Neural cell (in vitro differentiated cells): Measurements from ENCODE around the gene CTDSPL. TPM values are rescaled to one million over a fixed set of nuclear protein-coding genes. Genes with fewer than 3 reads are reported as not detected.

Source experiments
- H2AFZ ChIP-seq: fragments of 200-600, 300-800 bp; sonication (generic), shearing (Covaris generic); 2 replicates; pipeline ENCODE4 v1.6.0; 2014; ENCODE audit warnings: low read depth, mild to moderate bottlenecking, antibody characterized with exemption, low read length, moderate library complexity
- H3F3A ChIP-seq: fragments of 200-600 bp; shearing (Covaris generic); 2 replicates; pipeline ENCODE4 v1.6.1; 2016; ENCODE audit warnings: mild to moderate bottlenecking, moderate library complexity, mixed read lengths, antibody characterized with exemption, low read length; ENCODE audit not compliant: insufficient read depth, poor library complexity, severe bottlenecking
- H3K27ac ChIP-seq: fragments of 200-600, 300-800 bp; sonication (generic), shearing (Covaris generic); 2 replicates; pipeline ENCODE4 v1.5.1; 2014; ENCODE audit warnings: mild to moderate bottlenecking, low read length, moderate library complexity
- H3K27me3 ChIP-seq: fragments of 300-800, 200-600 bp; sonication (generic), shearing (Covaris generic); 2 replicates; pipeline ENCODE4 v1.6.0; 2014; ENCODE audit warnings: mild to moderate bottlenecking, low read depth, low read length, moderate library complexity; ENCODE audit not compliant: insufficient read depth
- H3K36me3 ChIP-seq: fragments of 300-800, 200-600 bp; sonication (generic), shearing (Covaris generic); 2 replicates; pipeline ENCODE4 v1.5.1; 2014; ENCODE audit warnings: mild to moderate bottlenecking, antibody characterized with exemption, low read length, moderate library complexity; ENCODE audit not compliant: insufficient read depth
- H3K4me2 ChIP-seq: fragments of 300-800, 200-600 bp; sonication (generic), shearing (Covaris generic); 2 replicates; pipeline ENCODE4 v1.6.0; 2014; ENCODE audit warnings: mild to moderate bottlenecking, low read length
- H3K4me3 ChIP-seq: fragments of 300-800, 200-600 bp; sonication (generic), shearing (Covaris generic); 2 replicates; pipeline ENCODE4 v1.5.1; 2014; ENCODE audit warnings: mild to moderate bottlenecking, low read length, moderate library complexity
- H3K79me2 ChIP-seq: fragments of 200-600 bp; shearing (Covaris generic); replicated peaks from 2 replicates; pipeline ENCODE4 v1.6.0; 2014; ENCODE audit warnings: mild to moderate bottlenecking, low read length, moderate library complexity; ENCODE audit not compliant: insufficient read depth
- H3K9ac ChIP-seq: fragments of 300-800, 200-600 bp; sonication (generic), shearing (Covaris generic); 2 replicates; pipeline ENCODE4 v1.6.1; 2016; ENCODE audit warnings: mild to moderate bottlenecking, low read length, mixed read lengths
- H3K9me2 ChIP-seq: fragments of 200-600 bp; shearing (Covaris generic); 2 replicates; pipeline ENCODE4 v1.6.1; 2016; ENCODE audit warnings: mild to moderate bottlenecking, low read length, mixed read lengths; ENCODE audit not compliant: insufficient read depth
- H3K9me3 ChIP-seq: fragments of 200-600, 300-800 bp; sonication (generic), shearing (Covaris generic); 2 replicates; pipeline ENCODE4 v1.6.1; 2016; ENCODE audit warnings: mild to moderate bottlenecking, mixed run types, low read length, moderate library complexity, mixed read lengths
- H4K20me1 ChIP-seq: fragments of 200-600 bp; shearing (Covaris generic); 2 replicates; pipeline ENCODE4 v1.6.1; 2016; ENCODE audit warnings: mild to moderate bottlenecking, mixed run types; ENCODE audit not compliant: insufficient read depth
- EP300 ChIP-seq: fragments of 450-650 bp; conservative IDR thresholded peaks from 2 replicates; pipeline ENCODE4 v1.6.1; 2014; ENCODE audit warnings: antibody characterized with exemption, mild to moderate bottlenecking, moderate library complexity; ENCODE audit not compliant: poor library complexity, severe bottlenecking
- EZH2 ChIP-seq: fragments of 200-600, 300-800 bp; shearing (Covaris generic), sonication (generic); IDR thresholded peaks from 2 replicates; pipeline ENCODE4 v1.6.1; 2014; ENCODE audit warnings: antibody characterized with exemption, low read length, borderline replicate concordance, mild to moderate bottlenecking; ENCODE audit not compliant: insufficient read depth, poor library complexity, severe bottlenecking
- MXI1 ChIP-seq: fragments of 450-650 bp; conservative IDR thresholded peaks from 2 replicates; pipeline ENCODE4 v1.6.1; 2014; ENCODE audit warnings: antibody characterized with exemption, mild to moderate bottlenecking; ENCODE audit not compliant: poor library complexity, severe bottlenecking
- POLR2AphosphoS5 ChIP-seq: IDR thresholded peaks from 2 replicates; pipeline ENCODE4 v1.6.1; 2012
- RAD21 ChIP-seq: fragments of 450-650 bp; conservative IDR thresholded peaks from 2 replicates; pipeline ENCODE4 v1.6.1; 2014; ENCODE audit warnings: antibody characterized with exemption, mild to moderate bottlenecking, moderate library complexity
- REST ChIP-seq: IDR thresholded peaks from 2 replicates; pipeline ENCODE4 v1.6.1; 2012; ENCODE audit warnings: borderline replicate concordance
- SMC3 ChIP-seq: fragments of 450-650 bp; conservative IDR thresholded peaks from 2 replicates; pipeline ENCODE4 v1.6.1; 2014; ENCODE audit warnings: antibody characterized with exemption, mild to moderate bottlenecking, moderate library complexity; ENCODE audit not compliant: poor library complexity
- TAF1 ChIP-seq: IDR thresholded peaks from 2 replicates; pipeline ENCODE4 v1.6.1; 2012; ENCODE audit warnings: low read depth
- polyA plus RNA-seq: library from polyadenylated mRNA; depleted of rRNA; stranded (reverse); fragments of >200 nt; gene quantifications from 2 replicates; pipeline ENCODE4 v1.2.3, GENCODE V29; 2014
- TF ChIP-seq, protein P1 (sequence below): fragments of 450-650 bp; IDR thresholded peaks from 2 replicates; pipeline ENCODE4 v1.5.1; 2014; ENCODE audit warnings: antibody characterized with exemption, mild to moderate bottlenecking, moderate library complexity; ENCODE audit not compliant: poor library complexity, severe bottlenecking

The CTDSPL gene
- polyA plus RNA-seq, 1 donor from 2014 or later: 17.0 TPM

GRCh38 chr3:37862903-37863815 is 1.5 kb downstream of the CTDSPL start:
- Histone ChIP-seq H3K9me2 (no peaks in the 10 kb centered on the region), H4K20me1 (no peaks in the 10 kb centered on the region), H3K4me3 (peak overlapping the region; percentile 71), H3K27me3 (no peaks in the 10 kb centered on the region), H3K79me2 (peaks cover 33% of the 10 kb centered on the region), H3F3A (no peaks in the 10 kb centered on the region), H3K27ac (peak overlapping the region; percentile 32), H3K9me3 (peaks cover 4% of the 10 kb centered on the region), H3K9ac (peak overlapping the region; percentile 71), H2AFZ (peak overlapping the region; percentile 34), H3K4me2 (peak overlapping the region; percentile 72), H3K36me3 (no peaks in the 10 kb centered on the region)
- TF ChIP-seq MXI1 (no peak), SMC3 (no peak), TAF1 (no peak), RAD21 (no peak), REST (no peak), EZH2 (no peak), EP300 (no peak), POLR2AphosphoS5 (no peak)
- TF ChIP-seq, protein P1, sequence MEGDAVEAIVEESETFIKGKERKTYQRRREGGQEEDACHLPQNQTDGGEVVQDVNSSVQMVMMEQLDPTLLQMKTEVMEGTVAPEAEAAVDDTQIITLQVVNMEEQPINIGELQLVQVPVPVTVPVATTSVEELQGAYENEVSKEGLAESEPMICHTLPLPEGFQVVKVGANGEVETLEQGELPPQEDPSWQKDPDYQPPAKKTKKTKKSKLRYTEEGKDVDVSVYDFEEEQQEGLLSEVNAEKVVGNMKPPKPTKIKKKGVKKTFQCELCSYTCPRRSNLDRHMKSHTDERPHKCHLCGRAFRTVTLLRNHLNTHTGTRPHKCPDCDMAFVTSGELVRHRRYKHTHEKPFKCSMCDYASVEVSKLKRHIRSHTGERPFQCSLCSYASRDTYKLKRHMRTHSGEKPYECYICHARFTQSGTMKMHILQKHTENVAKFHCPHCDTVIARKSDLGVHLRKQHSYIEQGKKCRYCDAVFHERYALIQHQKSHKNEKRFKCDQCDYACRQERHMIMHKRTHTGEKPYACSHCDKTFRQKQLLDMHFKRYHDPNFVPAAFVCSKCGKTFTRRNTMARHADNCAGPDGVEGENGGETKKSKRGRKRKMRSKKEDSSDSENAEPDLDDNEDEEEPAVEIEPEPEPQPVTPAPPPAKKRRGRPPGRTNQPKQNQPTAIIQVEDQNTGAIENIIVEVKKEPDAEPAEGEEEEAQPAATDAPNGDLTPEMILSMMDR: no peak

DNA sequence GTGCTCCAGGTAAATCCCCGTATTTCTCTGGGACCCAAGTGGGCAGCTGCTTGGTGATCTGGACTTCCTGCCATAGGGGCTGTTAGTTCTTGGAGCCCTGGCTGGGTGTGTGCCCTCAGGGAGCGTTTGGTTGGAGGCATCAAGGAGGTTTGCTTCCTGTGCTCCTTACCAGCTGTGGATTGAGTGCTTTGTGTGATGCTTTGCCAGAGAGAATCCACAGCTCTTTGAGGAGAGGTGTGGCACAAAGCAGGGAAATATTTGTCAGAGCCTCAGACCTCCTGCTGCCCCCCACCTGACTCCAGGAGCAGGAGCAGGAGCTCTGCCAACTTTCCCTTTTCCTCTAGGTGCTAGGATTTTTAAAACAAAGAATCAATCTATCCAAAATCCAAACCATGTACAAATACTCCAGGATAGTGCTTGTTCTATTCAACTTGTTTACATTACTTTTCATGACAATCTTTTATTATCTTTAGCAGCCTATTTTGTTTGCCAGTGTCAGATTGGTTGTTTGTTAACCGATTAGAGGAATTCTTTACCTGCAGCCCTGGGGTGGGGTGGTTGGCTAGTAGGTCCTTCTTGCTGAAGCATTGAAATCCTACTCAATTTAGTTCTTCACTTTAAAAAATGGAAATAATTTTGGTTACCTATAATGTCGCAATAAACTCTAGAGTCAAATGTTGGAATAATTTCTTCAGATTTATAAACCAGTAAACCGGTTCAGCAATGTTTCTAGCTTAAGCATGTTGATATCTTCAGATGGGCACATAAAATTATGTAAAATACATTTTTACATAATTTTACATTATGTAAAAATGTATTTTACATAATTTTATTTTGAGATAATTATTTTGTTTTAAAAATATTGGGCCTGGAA is 2.5 kb downstream of the CTDSPL start:
- TF ChIP-seq EZH2 (no peak), REST (no peak), POLR2AphosphoS5 (no peak), MXI1 (no peak), TAF1 (no peak), EP300 (no peak), RAD21 (no peak), SMC3 (no peak)
- TF ChIP-seq, protein P1: no peak
- Histone ChIP-seq H3F3A (no peaks in the 10 kb centered on the region), H2AFZ (no peak overlapping the region), H3K79me2 (peaks cover 40% of the 10 kb centered on the region), H3K4me3 (peak overlapping the region; percentile 71), H3K27me3 (no peaks in the 10 kb centered on the region), H3K4me2 (peak overlapping the region; percentile 72), H4K20me1 (no peaks in the 10 kb centered on the region), H3K9me3 (peaks cover 4% of the 10 kb centered on the region), H3K9ac (peak overlapping the region; percentile 30), H3K27ac (peak overlapping the region; percentile 32), H3K36me3 (no peaks in the 10 kb centered on the region), H3K9me2 (no peaks in the 10 kb centered on the region)
